ENCODE results near the gene TRIM54.

Gene TRIM54

GRCh38 chr2:27281855-27282559 lies at the start of gene TRIM54:
TRIM54 (plus strand) TSS chr2:27282429; CDS start chr2:27282732, 303 bp downstream.
- no peak within 1 kb of the TSS for H3K4me3 ChIP-seq (ENCODE audit: low read depth, low read length)
- no peak for TF ChIP-seq CTCF (IDR thresholded peaks at IDR 0.05; ENCODE audit: control insufficient read depth, extremely low read depth, insufficient read depth)
- no peak for DNase-seq (ENCODE audit: low read depth)

GRCh38 chr2:27233341-27233740 lies 48.9 kb upstream of the TRIM54 start:
- no peak for TF ChIP-seq CTCF (IDR thresholded peaks at IDR 0.05; ENCODE audit: control insufficient read depth, extremely low read depth, insufficient read depth)

GRCh38 chr2:27236136-27236535 lies 46.1 kb upstream of the TRIM54 start:
- H3K4me3 ChIP-seq (ENCODE audit: low read depth, low read length) = no peak overlapping the region
- TF ChIP-seq CTCF (IDR thresholded peaks at IDR 0.05; ENCODE audit: control insufficient read depth, extremely low read depth, insufficient read depth) = no peak
- no peak for DNase-seq (ENCODE audit: low read depth)

More at GRCh38 chr2:27233341-27233740, 48.9 kb upstream of the TRIM54 start:
- no peak overlapping the region for H3K4me3 ChIP-seq (ENCODE audit: low read depth, low read length)
- no peak for DNase-seq (ENCODE audit: low read depth)

GRCh38 chr2:27236626-27237025 lies 45.6 kb upstream of the TRIM54 start:
- no peak for TF ChIP-seq CTCF (IDR thresholded peaks at IDR 0.05; ENCODE audit: control insufficient read depth, extremely low read depth, insufficient read depth)
- DNase-seq (ENCODE audit: low read depth) = no peak
- H3K4me3 ChIP-seq (ENCODE audit: low read depth, low read length) = no peak overlapping the region

- no peak for TF ChIP-seq CTCF (IDR thresholded peaks at IDR 0.05; ENCODE audit: control insufficient read depth, extremely low read depth, insufficient read depth)
- no peak for DNase-seq (ENCODE audit: low read depth)
- H3K4me3 ChIP-seq (ENCODE audit: low read depth, low read length) = no peak overlapping the region
Measured at GRCh38 chr2:27237341-27237945, 44.8 kb upstream of the TRIM54 start.

- DNase-seq (ENCODE audit: low read depth) = no peak
- H3K4me3 ChIP-seq (ENCODE audit: low read depth, low read length) = no peak overlapping the region
- no peak for TF ChIP-seq CTCF (IDR thresholded peaks at IDR 0.05; ENCODE audit: control insufficient read depth, extremely low read depth, insufficient read depth)
Measured at GRCh38 chr2:27238976-27239375, 43.3 kb upstream of the TRIM54 start.
